DMS53 treated with DMSO at 0.1 percent for 48 hours (cell line): ENCODE data around the gene CCDC127.
"Not testable (repeated sequence)": the region's sequence is repeated elsewhere in the genome, so short reads cannot be mapped to it uniquely, and the experiment has no call there.

Experiments used
- DNase-seq: peaks from one replicate; lab custom pipeline; 2025; ENCODE audit not compliant: unreplicated experiment; lab: John Stamatoyannopoulos, UW

The CCDC127 gene

DNA sequence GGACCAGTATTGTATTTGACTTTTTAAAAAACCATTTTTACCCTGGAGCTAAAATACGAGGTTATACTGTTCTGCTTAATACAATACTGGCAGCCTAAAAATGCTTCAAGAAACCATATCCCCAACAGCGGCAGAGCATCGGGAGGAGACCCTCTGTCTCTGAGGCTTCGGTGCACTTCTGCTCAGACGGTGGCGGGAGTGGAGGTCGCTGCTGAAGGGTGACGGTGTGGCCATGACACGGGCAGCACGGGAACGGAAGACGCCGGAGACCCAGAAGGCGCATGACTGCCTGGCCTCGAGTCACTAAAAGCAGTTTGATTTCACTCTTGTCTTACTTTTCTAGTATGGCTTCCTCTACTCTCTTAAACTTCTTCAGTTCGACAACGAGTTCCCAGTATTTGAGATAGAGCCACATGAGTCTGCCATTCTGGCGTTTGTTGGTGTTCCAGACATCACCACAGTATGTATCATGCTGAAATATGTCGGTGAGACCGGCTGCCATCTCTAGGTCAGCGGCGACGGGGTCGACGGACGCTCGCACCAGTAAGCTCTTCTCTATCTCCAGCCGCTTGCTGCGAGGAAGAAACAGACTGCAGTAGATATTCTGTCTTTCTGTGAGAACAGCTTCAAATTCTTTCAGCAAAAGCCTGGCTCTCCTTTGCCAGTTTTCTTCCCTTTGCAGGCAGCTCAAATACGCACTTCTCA lies 12.8 kb downstream of the CCDC127 start:
- DNase-seq: no peak

- DNase-seq: no peak
These were observed 13.5 kb downstream of the CCDC127 start for GRCh38 chr5:204462-204861.

DNA sequence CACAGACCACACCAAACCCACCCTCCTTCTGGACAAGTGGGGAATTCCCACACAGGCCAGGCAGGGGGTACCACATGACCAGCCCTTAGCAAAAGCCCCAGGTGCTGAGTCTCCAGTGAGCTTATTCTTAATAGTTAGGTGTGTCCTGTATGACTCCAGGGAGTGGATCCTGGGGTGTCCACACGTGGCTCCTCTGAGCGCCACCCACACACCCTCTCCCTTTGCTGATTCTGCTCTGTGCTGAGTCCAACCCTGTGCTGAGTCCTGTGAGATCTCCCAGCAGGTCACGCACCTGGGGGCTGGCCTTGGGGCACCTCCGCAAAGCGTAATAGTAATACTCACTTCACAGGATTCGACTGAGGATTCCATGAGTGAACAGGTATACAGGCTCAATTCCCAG lies 14.0 kb downstream of the CCDC127 start:
- DNase-seq: no peak

DNA sequence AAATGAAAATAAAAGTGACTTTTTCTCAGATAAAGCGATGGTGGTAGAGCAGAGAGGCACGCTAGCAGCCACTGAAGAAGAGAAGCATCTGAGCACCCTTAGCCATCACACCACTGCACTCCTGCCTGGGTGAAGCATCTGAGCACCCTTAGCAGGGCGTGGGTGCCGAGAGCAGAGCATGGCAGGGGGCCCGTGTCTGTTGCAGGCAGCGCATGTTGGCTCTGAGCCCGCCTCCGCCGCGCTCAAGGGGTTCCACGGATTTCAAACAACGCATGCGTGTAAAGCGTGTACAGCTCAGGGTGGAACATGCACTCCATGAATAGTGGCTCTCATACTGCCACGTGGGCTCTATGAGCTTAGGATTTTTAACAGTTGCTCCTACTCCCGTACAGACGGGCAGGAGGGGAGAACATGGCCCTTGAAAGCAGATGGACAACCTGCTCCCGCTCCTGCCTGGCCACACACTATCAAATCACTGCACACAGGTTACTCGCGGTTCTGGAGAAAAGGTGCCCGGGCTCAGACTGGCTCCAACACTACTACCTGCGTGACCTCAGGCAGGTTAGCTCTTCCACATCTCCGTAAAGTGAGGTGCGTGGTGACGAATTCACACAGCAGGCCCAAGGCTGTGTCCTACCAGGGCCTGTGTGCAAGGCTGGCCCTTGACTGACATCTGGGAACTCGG lies 14.6 kb downstream of the CCDC127 start:
- no peak for DNase-seq

GRCh38 chr5:201672-202071 lies 16.3 kb downstream of the CCDC127 start:
- DNase-seq: no peak

DNA sequence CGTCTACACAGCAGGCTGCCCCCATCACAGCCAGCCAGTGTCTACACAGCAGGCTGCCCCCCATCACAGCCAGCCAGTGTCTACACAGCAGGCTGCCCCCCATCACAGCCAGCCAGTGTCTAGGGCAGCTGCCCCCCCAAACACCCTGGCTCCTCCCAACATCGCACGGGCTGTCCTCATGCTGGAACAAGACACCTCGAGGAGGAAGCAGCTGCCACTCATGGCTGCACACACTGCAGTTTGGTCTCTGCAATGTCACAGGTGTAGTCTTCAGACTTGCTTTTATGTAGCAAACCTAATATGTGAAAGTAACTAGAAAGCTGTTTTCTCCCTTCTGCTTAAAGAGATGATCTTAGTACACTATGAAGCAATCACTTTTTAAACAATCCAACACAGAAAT lies 17.0 kb downstream of the CCDC127 start:
- no peak for DNase-seq

DNA sequence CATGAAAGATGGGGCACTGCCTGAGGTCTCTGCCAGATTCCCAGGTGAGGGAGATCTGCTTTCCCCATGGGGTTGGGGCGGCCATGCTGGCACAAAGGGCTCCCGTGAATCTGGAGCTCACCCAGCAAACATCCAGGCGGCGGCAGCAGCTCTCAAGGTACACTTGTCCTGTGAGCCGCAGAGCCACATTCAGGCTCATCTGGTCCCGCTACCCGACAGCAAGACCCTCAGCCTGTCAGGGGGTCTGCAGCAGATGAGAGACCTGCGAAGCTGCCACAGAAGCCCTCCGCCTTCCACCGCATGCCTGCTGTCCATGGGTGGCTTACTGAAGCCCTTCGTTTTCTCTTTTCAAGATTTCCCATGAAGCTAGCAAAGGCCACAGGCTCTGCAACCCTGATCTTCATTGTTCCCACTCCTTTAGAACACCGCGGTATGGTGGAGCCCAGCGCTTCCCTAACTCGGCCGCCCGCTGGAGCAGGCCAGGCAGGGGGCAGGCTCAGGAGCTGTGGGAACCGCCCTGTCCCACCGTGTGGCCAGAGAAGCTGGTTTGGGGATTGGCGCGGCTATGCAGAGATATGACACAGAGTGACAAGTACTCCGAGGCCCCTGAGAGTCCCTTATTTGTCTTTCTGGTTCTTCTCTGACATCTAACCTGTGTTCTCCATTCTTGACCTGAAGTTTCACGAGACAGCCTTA lies 17.9 kb downstream of the CCDC127 start:
- DNase-seq: no peak

- no peak for DNase-seq
These were observed 18.6 kb downstream of the CCDC127 start for GRCh38 chr5:199197-199949.

- DNase-seq: no peak
These were observed 19.3 kb downstream of the CCDC127 start for GRCh38 chr5:198516-199196.

GRCh38 chr5:197892-198489 lies 20.0 kb downstream of the CCDC127 start:
- DNase-seq: no peak

GRCh38 chr5:197031-197430 lies 20.9 kb downstream of the CCDC127 start:
- not testable (repeated sequence) for DNase-seq

- no peak for DNase-seq
These were observed 21.6 kb downstream of the CCDC127 start for GRCh38 chr5:196350-196749.

- DNase-seq: no peak
These were observed 22.4 kb downstream of the CCDC127 start for GRCh38 chr5:195401-196160.

DNA sequence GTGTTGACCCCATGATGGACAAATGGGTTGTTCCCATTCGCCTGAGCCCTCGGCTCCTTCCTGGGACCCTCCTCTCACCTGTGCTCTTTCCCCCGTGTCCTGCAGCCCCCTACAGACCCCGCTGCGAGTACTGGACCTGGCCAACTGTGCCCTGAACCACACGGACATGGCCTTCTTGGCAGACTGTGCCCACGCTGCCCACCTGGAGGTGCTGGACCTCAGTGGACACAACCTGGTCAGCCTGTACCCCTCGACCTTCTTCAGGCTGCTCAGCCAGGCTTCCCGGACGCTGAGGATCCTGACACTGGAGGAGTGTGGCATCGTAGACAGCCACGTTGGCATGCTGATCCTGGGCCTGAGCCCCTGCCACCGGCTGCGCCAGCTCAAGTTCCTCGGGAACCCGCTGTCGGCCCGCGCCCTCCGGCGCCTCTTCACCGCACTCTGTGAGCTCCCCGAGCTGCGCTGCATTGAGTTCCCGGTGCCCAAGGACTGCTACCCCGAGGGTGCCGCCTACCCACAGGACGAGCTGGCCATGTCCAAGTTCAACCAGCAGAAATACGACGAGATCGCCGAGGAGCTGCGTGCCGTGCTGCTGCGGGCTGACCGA lies 23.2 kb downstream of the CCDC127 start:
- no peak for DNase-seq

GRCh38 chr5:194102-194501 lies 23.9 kb downstream of the CCDC127 start:
- no peak for DNase-seq

GRCh38 chr5:192970-193831 lies 24.8 kb downstream of the CCDC127 start:
- no peak for DNase-seq

DNA sequence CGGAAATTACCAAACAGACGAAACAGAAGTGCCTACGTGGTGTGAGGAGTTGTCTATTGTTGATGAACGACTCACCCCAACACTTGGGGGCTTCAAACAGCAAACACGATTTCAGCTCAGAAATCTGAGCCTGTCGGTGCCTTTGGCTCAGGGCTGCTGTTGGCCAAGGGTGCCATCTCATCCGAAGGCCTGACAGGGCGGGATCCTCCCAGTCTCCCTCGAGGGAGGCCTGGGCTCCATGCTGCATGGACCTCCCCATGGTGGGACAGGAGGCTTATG lies 25.3 kb downstream of the CCDC127 start:
- DNase-seq: no peak

DNA sequence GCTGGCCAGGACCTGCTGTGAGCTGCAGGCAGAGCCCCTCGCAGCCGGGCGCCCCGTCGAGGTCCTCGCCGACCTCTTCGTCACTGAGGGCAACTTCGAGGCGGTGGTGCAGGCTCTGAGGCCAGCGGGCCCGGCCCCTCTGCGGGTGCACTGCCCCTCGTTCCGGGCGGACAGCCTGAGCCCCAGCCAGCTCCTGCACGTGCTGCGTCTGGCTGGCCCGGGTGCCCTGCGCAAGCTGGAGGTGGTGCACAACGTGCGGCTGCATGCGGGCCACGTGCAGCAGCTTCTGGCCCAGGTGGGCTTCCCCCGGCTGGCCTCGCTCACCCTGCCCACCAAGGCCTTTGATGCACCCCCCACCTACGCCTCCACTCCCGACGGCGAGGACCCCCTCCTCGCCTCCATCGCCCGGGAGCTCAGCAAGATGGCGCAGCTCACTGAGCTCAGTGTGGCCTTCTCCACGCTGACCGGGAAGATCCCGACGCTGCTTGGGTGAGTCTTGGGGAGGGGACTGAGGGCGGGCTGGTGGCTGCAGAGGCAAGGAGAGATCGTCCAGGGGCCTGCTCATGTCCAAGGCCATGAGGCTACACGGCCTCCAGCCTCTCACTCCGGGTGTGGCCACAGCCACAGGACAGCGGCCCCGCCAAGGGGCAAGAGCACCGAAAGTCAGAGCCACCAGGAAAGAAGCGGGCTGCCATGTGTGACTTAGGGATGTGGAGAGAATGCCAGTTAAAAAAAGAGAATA lies 25.8 kb downstream of the CCDC127 start:
- no peak for DNase-seq
